HEK293 (cell line): ENCODE results near the gene RPS19BP1.

Experiments
- CTCF ChIP-seq: fragments of 450-650 bp; formaldehyde crosslinking; IDR thresholded peaks from 2 replicates; pipeline ENCODE4 v1.5.1; 2016; ENCODE audit warnings: missing biosample characterization, missing genetic modification characterization
- KLF9 ChIP-seq: fragments of 450-650 bp; formaldehyde crosslinking; IDR thresholded peaks from 2 replicates; pipeline ENCODE4 v1.5.1; 2016; ENCODE audit warnings: missing biosample characterization, missing genetic modification characterization, low read depth
- SP2 ChIP-seq: fragments of 450-650 bp; formaldehyde crosslinking; IDR thresholded peaks from 2 replicates; pipeline ENCODE4 v1.5.1; 2016; ENCODE audit warnings: missing biosample characterization, missing genetic modification characterization
- ZBTB7A ChIP-seq: fragments of 450-650 bp; formaldehyde crosslinking; IDR thresholded peaks from 2 replicates; pipeline ENCODE4 v1.5.1; 2016; ENCODE audit warnings: low read depth, missing biosample characterization, missing genetic modification characterization
- ZFP69B ChIP-seq: fragments of 450-650 bp; formaldehyde crosslinking; IDR thresholded peaks from 2 replicates; pipeline ENCODE4 v1.5.1; 2016; ENCODE audit warnings: missing biosample characterization, missing genetic modification characterization
- ZNF350 ChIP-seq: fragments of 450-650 bp; formaldehyde crosslinking; IDR thresholded peaks from 2 replicates; pipeline ENCODE4 v1.5.0; 2017; ENCODE audit warnings: missing biosample characterization, mild to moderate bottlenecking, missing genetic modification characterization
- ZNF362 ChIP-seq: fragments of 450-650 bp; formaldehyde crosslinking; IDR thresholded peaks from 2 replicates; pipeline ENCODE4 v1.5.1; 2016; ENCODE audit warnings: missing biosample characterization, missing genetic modification characterization
- ZNF548 ChIP-seq: fragments of 450-650 bp; formaldehyde crosslinking; IDR thresholded peaks from 2 replicates; pipeline ENCODE4 v1.5.1; 2016; ENCODE audit warnings: missing biosample characterization, missing genetic modification characterization
- TF ChIP-seq, protein P1 (sequence below): fragments of 450-650 bp; formaldehyde crosslinking; IDR thresholded peaks from 2 replicates; pipeline ENCODE4 v1.5.1; 2017; ENCODE audit warnings: missing biosample characterization, missing genetic modification characterization
- TF ChIP-seq, protein P2 (sequence below): fragments of 450-650 bp; formaldehyde crosslinking; IDR thresholded peaks from 2 replicates; pipeline ENCODE4 v1.5.1; 2016; ENCODE audit warnings: missing biosample characterization, missing genetic modification characterization

DNA sequence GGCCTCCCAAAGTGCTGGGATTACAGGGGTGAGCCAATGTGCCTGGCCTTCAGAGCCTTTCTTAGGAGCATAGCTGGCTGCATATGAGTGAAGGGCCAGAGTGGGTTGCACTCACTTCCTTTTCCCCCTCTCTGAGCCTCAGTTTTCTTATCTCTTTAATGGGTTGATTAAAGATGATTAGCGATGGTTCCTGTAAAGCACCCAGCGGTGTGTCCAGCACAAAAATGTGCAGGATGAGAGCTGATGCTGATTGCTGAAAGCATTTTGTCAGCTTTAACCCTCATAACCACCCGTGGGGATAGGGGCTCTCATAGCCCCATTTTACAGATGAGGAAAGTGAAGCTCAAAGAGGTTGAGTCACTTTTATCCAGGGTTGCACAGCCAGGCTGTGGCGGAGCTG, 43.5 kb upstream of the RPS19BP1 start:
- TF ChIP-seq KLF9 (tag by site-specific recombination) = no peak
- TF ChIP-seq, protein P1, sequence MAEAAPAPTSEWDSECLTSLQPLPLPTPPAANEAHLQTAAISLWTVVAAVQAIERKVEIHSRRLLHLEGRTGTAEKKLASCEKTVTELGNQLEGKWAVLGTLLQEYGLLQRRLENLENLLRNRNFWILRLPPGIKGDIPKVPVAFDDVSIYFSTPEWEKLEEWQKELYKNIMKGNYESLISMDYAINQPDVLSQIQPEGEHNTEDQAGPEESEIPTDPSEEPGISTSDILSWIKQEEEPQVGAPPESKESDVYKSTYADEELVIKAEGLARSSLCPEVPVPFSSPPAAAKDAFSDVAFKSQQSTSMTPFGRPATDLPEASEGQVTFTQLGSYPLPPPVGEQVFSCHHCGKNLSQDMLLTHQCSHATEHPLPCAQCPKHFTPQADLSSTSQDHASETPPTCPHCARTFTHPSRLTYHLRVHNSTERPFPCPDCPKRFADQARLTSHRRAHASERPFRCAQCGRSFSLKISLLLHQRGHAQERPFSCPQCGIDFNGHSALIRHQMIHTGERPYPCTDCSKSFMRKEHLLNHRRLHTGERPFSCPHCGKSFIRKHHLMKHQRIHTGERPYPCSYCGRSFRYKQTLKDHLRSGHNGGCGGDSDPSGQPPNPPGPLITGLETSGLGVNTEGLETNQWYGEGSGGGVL (tag by site-specific recombination) = no peak
- TF ChIP-seq ZNF548 = no peak
- TF ChIP-seq CTCF = no peak
- TF ChIP-seq SP2 (tag by site-specific recombination) = no peak
- TF ChIP-seq ZNF362 (tag by site-specific recombination) = no peak
- no peak for TF ChIP-seq ZFP69B (tag by site-specific recombination)
- no peak for TF ChIP-seq ZBTB7A (tag by site-specific recombination)
- TF ChIP-seq ZNF350 (tag by site-specific recombination) = no peak
- TF ChIP-seq, protein P2, sequence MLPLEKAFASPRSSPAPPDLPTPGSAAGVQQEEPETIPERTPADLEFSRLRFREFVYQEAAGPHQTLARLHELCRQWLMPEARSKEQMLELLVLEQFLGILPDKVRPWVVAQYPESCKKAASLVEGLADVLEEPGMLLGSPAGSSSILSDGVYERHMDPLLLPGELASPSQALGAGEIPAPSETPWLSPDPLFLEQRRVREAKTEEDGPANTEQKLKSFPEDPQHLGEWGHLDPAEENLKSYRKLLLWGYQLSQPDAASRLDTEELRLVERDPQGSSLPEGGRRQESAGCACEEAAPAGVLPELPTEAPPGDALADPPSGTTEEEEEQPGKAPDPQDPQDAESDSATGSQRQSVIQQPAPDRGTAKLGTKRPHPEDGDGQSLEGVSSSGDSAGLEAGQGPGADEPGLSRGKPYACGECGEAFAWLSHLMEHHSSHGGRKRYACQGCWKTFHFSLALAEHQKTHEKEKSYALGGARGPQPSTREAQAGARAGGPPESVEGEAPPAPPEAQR (tag by site-specific recombination) = no peak
